ENCODE results near the gene CXCL8.

CXCL8 gene

DNA sequence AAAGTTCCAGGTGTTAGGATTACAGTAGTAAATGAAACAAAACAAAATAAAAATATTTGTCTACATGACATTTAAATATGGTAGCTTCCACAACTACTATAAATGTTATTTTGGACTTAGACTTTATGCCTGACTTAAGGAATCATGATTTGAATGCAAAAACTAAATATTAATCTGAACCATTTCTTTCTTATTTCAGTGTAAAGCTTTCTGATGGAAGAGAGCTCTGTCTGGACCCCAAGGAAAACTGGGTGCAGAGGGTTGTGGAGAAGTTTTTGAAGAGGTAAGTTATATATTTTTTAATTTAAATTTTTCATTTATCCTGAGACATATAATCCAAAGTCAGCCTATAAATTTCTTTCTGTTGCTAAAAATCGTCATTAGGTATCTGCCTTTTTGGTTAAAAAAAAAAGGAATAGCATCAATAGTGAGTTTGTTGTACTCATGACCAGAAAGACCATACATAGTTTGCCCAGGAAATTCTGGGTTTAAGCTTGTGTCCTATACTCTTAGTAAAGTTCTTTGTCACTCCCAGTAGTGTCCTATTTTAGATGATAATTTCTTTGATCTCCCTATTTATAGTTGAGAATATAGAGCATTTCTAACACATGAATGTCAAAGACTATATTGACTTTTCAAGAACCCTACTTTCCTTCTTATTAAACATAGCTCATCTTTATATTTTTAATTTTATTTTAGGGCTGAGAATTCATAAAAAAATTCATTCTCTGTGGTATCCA, 1.6 kb downstream of the CXCL8 start:
- TF ChIP-seq, protein P1, sequence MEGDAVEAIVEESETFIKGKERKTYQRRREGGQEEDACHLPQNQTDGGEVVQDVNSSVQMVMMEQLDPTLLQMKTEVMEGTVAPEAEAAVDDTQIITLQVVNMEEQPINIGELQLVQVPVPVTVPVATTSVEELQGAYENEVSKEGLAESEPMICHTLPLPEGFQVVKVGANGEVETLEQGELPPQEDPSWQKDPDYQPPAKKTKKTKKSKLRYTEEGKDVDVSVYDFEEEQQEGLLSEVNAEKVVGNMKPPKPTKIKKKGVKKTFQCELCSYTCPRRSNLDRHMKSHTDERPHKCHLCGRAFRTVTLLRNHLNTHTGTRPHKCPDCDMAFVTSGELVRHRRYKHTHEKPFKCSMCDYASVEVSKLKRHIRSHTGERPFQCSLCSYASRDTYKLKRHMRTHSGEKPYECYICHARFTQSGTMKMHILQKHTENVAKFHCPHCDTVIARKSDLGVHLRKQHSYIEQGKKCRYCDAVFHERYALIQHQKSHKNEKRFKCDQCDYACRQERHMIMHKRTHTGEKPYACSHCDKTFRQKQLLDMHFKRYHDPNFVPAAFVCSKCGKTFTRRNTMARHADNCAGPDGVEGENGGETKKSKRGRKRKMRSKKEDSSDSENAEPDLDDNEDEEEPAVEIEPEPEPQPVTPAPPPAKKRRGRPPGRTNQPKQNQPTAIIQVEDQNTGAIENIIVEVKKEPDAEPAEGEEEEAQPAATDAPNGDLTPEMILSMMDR (IDR thresholded peaks at IDR 0.05; ENCODE audit: insufficient read depth, low read depth, low read length, missing control alignments), result no peak
- no peak overlapping the region for H3K4me3 ChIP-seq (ENCODE audit: low read length)
- DNase-seq (ENCODE audit: low read depth), result no peak

GRCh38 chr4:73742490-73743160, 2.3 kb downstream of the CXCL8 start:
- no peak for DNase-seq (ENCODE audit: low read depth)
- H3K4me3 ChIP-seq (ENCODE audit: low read length), result no peak overlapping the region
- TF ChIP-seq, protein P1 (IDR thresholded peaks at IDR 0.05; ENCODE audit: insufficient read depth, low read depth, low read length, missing control alignments), result no peak

DNA sequence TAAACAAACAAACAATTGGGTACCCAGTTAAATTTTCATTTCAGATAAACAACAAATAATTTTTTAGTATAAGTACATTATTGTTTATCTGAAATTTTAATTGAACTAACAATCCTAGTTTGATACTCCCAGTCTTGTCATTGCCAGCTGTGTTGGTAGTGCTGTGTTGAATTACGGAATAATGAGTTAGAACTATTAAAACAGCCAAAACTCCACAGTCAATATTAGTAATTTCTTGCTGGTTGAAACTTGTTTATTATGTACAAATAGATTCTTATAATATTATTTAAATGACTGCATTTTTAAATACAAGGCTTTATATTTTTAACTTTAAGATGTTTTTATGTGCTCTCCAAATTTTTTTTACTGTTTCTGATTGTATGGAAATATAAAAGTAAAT, 2.9 kb downstream of the CXCL8 start:
- DNase-seq (ENCODE audit: low read depth), result no peak
- TF ChIP-seq, protein P1 (IDR thresholded peaks at IDR 0.05; ENCODE audit: insufficient read depth, low read depth, low read length, missing control alignments), result no peak
- H3K4me3 ChIP-seq (ENCODE audit: low read length), result no peak overlapping the region

DNA sequence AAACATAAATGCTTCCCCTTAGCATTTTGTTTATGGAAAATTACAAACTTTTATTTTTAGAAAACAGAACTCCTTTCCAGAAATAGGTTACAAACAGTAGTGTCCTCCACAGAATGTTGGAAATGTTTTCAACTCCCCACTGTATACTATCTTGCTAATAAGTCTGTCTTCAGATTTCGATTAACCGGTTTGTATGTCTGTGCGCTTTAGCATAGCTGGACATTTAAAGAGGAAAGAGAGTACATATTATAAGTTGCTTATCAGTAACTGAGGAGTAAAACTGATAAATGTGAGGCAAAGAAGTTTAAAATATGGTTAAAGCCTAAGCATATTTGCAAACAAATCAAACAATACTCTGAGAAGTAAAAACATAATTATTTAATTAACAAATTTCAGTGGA, 3.4 kb downstream of the CXCL8 start:
- no peak overlapping the region for H3K4me3 ChIP-seq (ENCODE audit: low read length)
- TF ChIP-seq, protein P1 (IDR thresholded peaks at IDR 0.05; ENCODE audit: insufficient read depth, low read depth, low read length, missing control alignments), result no peak
- no peak for DNase-seq (ENCODE audit: low read depth)

- TF ChIP-seq, protein P1 (IDR thresholded peaks at IDR 0.05; ENCODE audit: insufficient read depth, low read depth, low read length, missing control alignments), result no peak
- DNase-seq (ENCODE audit: low read depth), result no peak
- H3K4me3 ChIP-seq (ENCODE audit: low read length), result no peak overlapping the region
These were observed 3.8 kb downstream of the CXCL8 start for GRCh38 chr4:73744203-73744602.

GRCh38 chr4:73750730-73751129, 10.4 kb downstream of the CXCL8 start:
- TF ChIP-seq, protein P1 (IDR thresholded peaks at IDR 0.05; ENCODE audit: insufficient read depth, low read depth, low read length, missing control alignments), result no peak
- no peak for DNase-seq (ENCODE audit: low read depth)
- no peak overlapping the region for H3K4me3 ChIP-seq (ENCODE audit: low read length)
